ENCODE data around the gene PSMB7. TPM values are rescaled to one million over a fixed set of nuclear protein-coding genes. Genes with fewer than 3 reads are reported as not detected.

PSMB7 gene
- total and polyA plus RNA-seq, 4 experiments from 2014 or later: 56.9 to 226 (median 113) TPM

- Mint-ChIP-seq H3K27me3 (no peaks in the 10 kb centered on the region), H3K4me3 (no peak overlapping the region), H3K27ac (no peak overlapping the region), H3K36me3 (peaks cover 39 to 40% of the 10 kb centered on the region in 2 donors), H3K9me3 (peaks cover 0 to 13% (median 0%) of the 10 kb centered on the region in 8 donors), H3K4me1 (peaks cover 0 to 1% (median 0%) of the 10 kb centered on the region in 4 donors)
- Histone ChIP-seq H3K27ac (ENCODE audit: low read depth, low read length) (no peak overlapping the region), H3K4me3 (ENCODE audit: low read length in 2 of 2) (no peak overlapping the region), H3K36me3 (ENCODE audit: insufficient read depth, low read length) (no peaks in the 10 kb centered on the region), H3K27me3 (ENCODE audit: insufficient read depth, low read length) (no peaks in the 10 kb centered on the region), H3K4me1 (ENCODE audit: insufficient read depth, low read length) (no peaks in the 10 kb centered on the region), H3K9me3 (ENCODE audit: control insufficient read depth in 1 of 2, low read length in 2 of 2) (no peaks in the 10 kb centered on the region)
- intact Hi-C loops (cut with micrococcal nuclease): no loop called here
- POLR2A ChIA-PET (ENCODE audit: partially characterized antibody): no interaction called here
- CTCF ChIA-PET (ENCODE audit: partially characterized antibody): no interaction called here
- DNase-seq: no peak
These were observed 77.7 kb downstream of the PSMB7 start for GRCh38 chr9:124337562-124337961.

- no peaks in the 10 kb centered on the region for H3K27me3 Mint-ChIP-seq
- no peaks in the 10 kb centered on the region for H3K27me3 ChIP-seq (ENCODE audit: insufficient read depth, low read length)
- no peaks in the 10 kb centered on the region for H3K4me1 ChIP-seq (ENCODE audit: insufficient read depth, low read length)
- intact Hi-C loops (cut with micrococcal nuclease): no loop called here
- H3K9me3 ChIP-seq (ENCODE audit: control insufficient read depth in 1 of 2, low read length in 2 of 2): no peaks in the 10 kb centered on the region
- H3K4me1 Mint-ChIP-seq: peaks cover 0 to 1% (median 0%) of the 10 kb centered on the region in 4 donors
- no peak overlapping the region for H3K4me3 Mint-ChIP-seq
- H3K4me3 ChIP-seq (ENCODE audit: low read length in 2 of 2): no peak overlapping the region
- H3K9me3 Mint-ChIP-seq: peaks cover 0 to 13% (median 0%) of the 10 kb centered on the region in 8 donors
- CTCF ChIA-PET (ENCODE audit: partially characterized antibody): no interaction called here
- H3K36me3 Mint-ChIP-seq: peaks cover 41 to 42% of the 10 kb centered on the region in 2 donors
- DNase-seq: no peak
- no peak overlapping the region for H3K27ac Mint-ChIP-seq
- POLR2A ChIA-PET (ENCODE audit: partially characterized antibody): no interaction called here
- no peak overlapping the region for H3K27ac ChIP-seq (ENCODE audit: low read depth, low read length)
- no peaks in the 10 kb centered on the region for H3K36me3 ChIP-seq (ENCODE audit: insufficient read depth, low read length)
These were observed 79.9 kb downstream of the PSMB7 start for GRCh38 chr9:124335320-124335707.

- POLR2A ChIA-PET (ENCODE audit: partially characterized antibody): no interaction called here
- H3K27ac ChIP-seq (ENCODE audit: low read depth, low read length): no peak overlapping the region
- no peaks in the 10 kb centered on the region for H3K27me3 Mint-ChIP-seq
- peaks cover 43 to 46% of the 10 kb centered on the region in 2 donors for H3K36me3 Mint-ChIP-seq
- H3K36me3 ChIP-seq (ENCODE audit: insufficient read depth, low read length): no peaks in the 10 kb centered on the region
- H3K4me1 Mint-ChIP-seq: peaks cover 0 to 1% (median 0%) of the 10 kb centered on the region in 4 donors
- intact Hi-C loops (cut with micrococcal nuclease): no loop called here
- no peak overlapping the region for H3K4me3 Mint-ChIP-seq
- H3K27me3 ChIP-seq (ENCODE audit: insufficient read depth, low read length): no peaks in the 10 kb centered on the region
- H3K4me1 ChIP-seq (ENCODE audit: insufficient read depth, low read length): no peaks in the 10 kb centered on the region
- no peaks in the 10 kb centered on the region for H3K9me3 ChIP-seq (ENCODE audit: control insufficient read depth in 1 of 2, low read length in 2 of 2)
- DNase-seq: no peak
- H3K4me3 ChIP-seq (ENCODE audit: low read length in 2 of 2): no peak overlapping the region
- CTCF ChIA-PET (ENCODE audit: partially characterized antibody): no interaction called here
- H3K27ac Mint-ChIP-seq: peak overlapping the region in 1 of 7 donors; percentile 60
- H3K9me3 Mint-ChIP-seq: peaks cover 0 to 13% (median 0%) of the 10 kb centered on the region in 8 donors
These were observed 80.5 kb downstream of the PSMB7 start for GRCh38 chr9:124334568-124335319.

- Histone ChIP-seq H3K36me3 (ENCODE audit: insufficient read depth, low read length) (no peaks in the 10 kb centered on the region), H3K27ac (ENCODE audit: low read depth, low read length) (no peak overlapping the region), H3K4me3 (ENCODE audit: low read length in 2 of 2) (no peak overlapping the region), H3K27me3 (ENCODE audit: insufficient read depth, low read length) (no peaks in the 10 kb centered on the region), H3K9me3 (ENCODE audit: control insufficient read depth in 1 of 2, low read length in 2 of 2) (no peaks in the 10 kb centered on the region), H3K4me1 (ENCODE audit: insufficient read depth, low read length) (no peaks in the 10 kb centered on the region)
- no peak for DNase-seq
- peaks cover 0 to 1% (median 0%) of the 10 kb centered on the region in 4 donors for H3K4me1 Mint-ChIP-seq
- CTCF ChIA-PET (ENCODE audit: partially characterized antibody): no interaction called here
- peaks cover 0 to 10% (median 0%) of the 10 kb centered on the region in 8 donors for H3K9me3 Mint-ChIP-seq
- POLR2A ChIA-PET (ENCODE audit: partially characterized antibody): no interaction called here
- H3K36me3 Mint-ChIP-seq: peaks cover 43 to 44% of the 10 kb centered on the region in 2 donors
- H3K27me3 Mint-ChIP-seq: no peaks in the 10 kb centered on the region
- intact Hi-C loops (cut with micrococcal nuclease): no loop called here
- no peak overlapping the region for H3K4me3 Mint-ChIP-seq
- peak overlapping the region in 2 of 7 donors; percentile 4 to 48 for H3K27ac Mint-ChIP-seq
These were observed 82.1 kb downstream of the PSMB7 start for GRCh38 chr9:124333203-124333579.

- no peaks in the 10 kb centered on the region for H3K4me1 ChIP-seq (ENCODE audit: insufficient read depth, low read length)
- H3K4me3 ChIP-seq (ENCODE audit: low read length in 2 of 2): no peak overlapping the region
- H3K27ac ChIP-seq (ENCODE audit: low read depth, low read length): no peak overlapping the region
- H3K27ac Mint-ChIP-seq: peak overlapping the region in 2 of 7 donors; percentile 4 to 48
- H3K9me3 ChIP-seq (ENCODE audit: control insufficient read depth in 1 of 2, low read length in 2 of 2): no peaks in the 10 kb centered on the region
- ChIA-PET CTCF (ENCODE audit: partially characterized antibody) (interaction anchor here (1.1 kb wide), 1 partner anchor 206 kb away, joined by 3 read pairs; no protein-coding TSS in a partner anchor), POLR2A (ENCODE audit: partially characterized antibody) (no interaction called here)
- intact Hi-C loops (cut with micrococcal nuclease): no loop called here
- H3K36me3 Mint-ChIP-seq: peaks cover 37 to 42% of the 10 kb centered on the region in 2 donors
- H3K9me3 Mint-ChIP-seq: peaks cover 0 to 7% (median 0%) of the 10 kb centered on the region in 8 donors
- H3K27me3 ChIP-seq (ENCODE audit: insufficient read depth, low read length): no peaks in the 10 kb centered on the region
- peaks cover 0 to 1% (median 0%) of the 10 kb centered on the region in 4 donors for H3K4me1 Mint-ChIP-seq
- H3K27me3 Mint-ChIP-seq: no peaks in the 10 kb centered on the region
- H3K4me3 Mint-ChIP-seq: no peak overlapping the region
- H3K36me3 ChIP-seq (ENCODE audit: insufficient read depth, low read length): no peaks in the 10 kb centered on the region
- DNase-seq: no peak
These were observed 82.7 kb downstream of the PSMB7 start for GRCh38 chr9:124332361-124333202.

- Histone ChIP-seq H3K27ac (ENCODE audit: low read depth, low read length) (no peak overlapping the region), H3K9me3 (ENCODE audit: control insufficient read depth in 1 of 2, low read length in 2 of 2) (no peaks in the 10 kb centered on the region), H3K27me3 (ENCODE audit: insufficient read depth, low read length) (no peaks in the 10 kb centered on the region), H3K4me1 (ENCODE audit: insufficient read depth, low read length) (no peaks in the 10 kb centered on the region), H3K4me3 (ENCODE audit: low read length in 2 of 2) (no peak overlapping the region), H3K36me3 (ENCODE audit: insufficient read depth, low read length) (no peaks in the 10 kb centered on the region)
- intact Hi-C loops (cut with micrococcal nuclease): no loop called here
- H3K36me3 Mint-ChIP-seq: peaks cover 30 to 39% of the 10 kb centered on the region in 2 donors
- H3K9me3 Mint-ChIP-seq: peaks cover 0 to 6% (median 0%) of the 10 kb centered on the region in 8 donors
- no peak overlapping the region for H3K4me3 Mint-ChIP-seq
- H3K27ac Mint-ChIP-seq: peak overlapping the region in 1 of 7 donors; percentile 70
- DNase-seq: no peak
- no peaks in the 10 kb centered on the region for H3K27me3 Mint-ChIP-seq
- H3K4me1 Mint-ChIP-seq: peaks cover 0 to 1% (median 0%) of the 10 kb centered on the region in 4 donors
- ChIA-PET POLR2A (ENCODE audit: partially characterized antibody) (no interaction called here), CTCF (ENCODE audit: partially characterized antibody) (interaction anchor here (1.1 kb wide), 1 partner anchor 205 kb away, joined by 3 read pairs; no protein-coding TSS in a partner anchor)
These were observed 83.7 kb downstream of the PSMB7 start for GRCh38 chr9:124331580-124331979.

GRCh38 chr9:124330011-124330697 lies 85.1 kb downstream of the PSMB7 start:
- H3K27ac ChIP-seq (ENCODE audit: low read depth, low read length): no peak overlapping the region
- Mint-ChIP-seq H3K27ac (no peak overlapping the region), H3K4me3 (no peak overlapping the region), H3K9me3 (peaks cover 0 to 1% (median 0%) of the 10 kb centered on the region in 8 donors), H3K36me3 (peaks cover 18 to 29% of the 10 kb centered on the region in 2 donors), H3K4me1 (peaks cover 0 to 1% (median 0%) of the 10 kb centered on the region in 4 donors), H3K27me3 (no peaks in the 10 kb centered on the region)
- no peaks in the 10 kb centered on the region for H3K9me3 ChIP-seq (ENCODE audit: control insufficient read depth in 1 of 2, low read length in 2 of 2)
- DNase-seq: no peak
- H3K27me3 ChIP-seq (ENCODE audit: insufficient read depth, low read length): no peaks in the 10 kb centered on the region
- H3K36me3 ChIP-seq (ENCODE audit: insufficient read depth, low read length): no peaks in the 10 kb centered on the region
- no peaks in the 10 kb centered on the region for H3K4me1 ChIP-seq (ENCODE audit: insufficient read depth, low read length)
- POLR2A ChIA-PET (ENCODE audit: partially characterized antibody): no interaction called here
- no peak overlapping the region for H3K4me3 ChIP-seq (ENCODE audit: low read length in 2 of 2)
- intact Hi-C loops (cut with micrococcal nuclease): no loop called here
- CTCF ChIA-PET (ENCODE audit: partially characterized antibody): no interaction called here

All from CD4-positive, alpha-beta memory T cell (primary cell).